SU-DHL-6 (cell line): ENCODE results near the gene BANF2.
"Not testable (repeated sequence)": the region's sequence is repeated elsewhere in the genome, so short reads cannot be mapped to it uniquely, and the experiment has no call there.

Experiments used
- H2AFZ ChIP-seq: fragments of 200-600 bp; sonication (generic); 2 replicates; pipeline ENCODE4 v1.6.1; 2014; ENCODE audit warnings: low read depth, mild to moderate bottlenecking, moderate library complexity, mixed read lengths, antibody characterized with exemption, low read length; ENCODE audit not compliant: severe bottlenecking
- H3F3A ChIP-seq: fragments of 200-600 bp; shearing (Covaris generic); 2 replicates; pipeline ENCODE4 v1.6.0; 2016; ENCODE audit warnings: antibody characterized with exemption, mild to moderate bottlenecking; ENCODE audit not compliant: insufficient read depth
- H3K27ac ChIP-seq: fragments of 200-600 bp; sonication (generic); 2 replicates; pipeline ENCODE4 v1.5.1; 2016; ENCODE audit warnings: low read depth, mild to moderate bottlenecking, low read length, moderate library complexity, mixed read lengths
- H3K27me3 ChIP-seq: fragments of 200-600 bp; sonication (generic), shearing (Covaris generic); 2 replicates; pipeline ENCODE4 v1.6.0; 2014; ENCODE audit warnings: mild to moderate bottlenecking, low read length
- H3K36me3 ChIP-seq: fragments of 200-600 bp; sonication (generic); 2 replicates; pipeline ENCODE4 v1.6.1; 2014; ENCODE audit warnings: mild to moderate bottlenecking, low read length, mixed read lengths
- H3K4me2 ChIP-seq: fragments of 300-600, 200-600 bp; shearing (Covaris generic), sonication (generic); 2 replicates; pipeline ENCODE4 v1.6.0; 2014; ENCODE audit warnings: low read length, low read depth, mild to moderate bottlenecking; ENCODE audit not compliant: poor library complexity, severe bottlenecking
- H3K4me3 ChIP-seq: fragments of 200-600 bp; sonication (generic); 2 replicates; pipeline ENCODE4 v1.5.1; 2014; ENCODE audit warnings: antibody characterized with exemption, low read length, mild to moderate bottlenecking, mixed read lengths; ENCODE audit not compliant: insufficient read depth, poor library complexity, severe bottlenecking
- H3K79me2 ChIP-seq: fragments of 200-600 bp; sonication (generic); 2 replicates; pipeline ENCODE4 v1.6.1; 2014; ENCODE audit warnings: mild to moderate bottlenecking, low read length, moderate library complexity; ENCODE audit not compliant: insufficient read depth
- H3K9ac ChIP-seq: fragments of 200-600 bp; sonication (generic); 2 replicates; pipeline ENCODE4 v1.7.0; 2014; ENCODE audit warnings: mild to moderate bottlenecking, low read length
- H3K9me2 ChIP-seq: fragments of 200-600 bp; sonication (generic); replicated peaks from 2 replicates; pipeline ENCODE4 v1.6.1; 2014; ENCODE audit warnings: low read length; ENCODE audit not compliant: insufficient read depth
- H3K9me3 ChIP-seq: fragments of 200-600 bp; sonication (generic); 2 replicates; pipeline ENCODE4 v1.6.1; 2014; ENCODE audit warnings: low read length, mixed read lengths; ENCODE audit not compliant: insufficient read depth
- H4K20me1 ChIP-seq: fragments of 200-600 bp; sonication (generic); 2 replicates; pipeline ENCODE4 v1.6.1; 2014; ENCODE audit warnings: low read depth, mild to moderate bottlenecking, antibody characterized with exemption, low read length, moderate library complexity, mixed read lengths
- CTCF ChIP-seq: fragments of 200-600 bp; sonication (generic); IDR thresholded peaks from one replicate; pipeline ENCODE4 v1.5.1; 2017; ENCODE audit warnings: antibody characterized with exemption, mild to moderate bottlenecking, low read length, moderate library complexity; ENCODE audit not compliant: insufficient read depth, poor library complexity, severe bottlenecking
- EZH2phosphoT487 ChIP-seq: fragments of 200-600 bp; sonication (generic), shearing (Covaris generic); conservative IDR thresholded peaks from 2 replicates; pipeline ENCODE4 v1.6.1; 2018; ENCODE audit warnings: mild to moderate bottlenecking, antibody characterized with exemption, low read length, moderate library complexity, mixed read lengths

The BANF2 gene

DNA sequence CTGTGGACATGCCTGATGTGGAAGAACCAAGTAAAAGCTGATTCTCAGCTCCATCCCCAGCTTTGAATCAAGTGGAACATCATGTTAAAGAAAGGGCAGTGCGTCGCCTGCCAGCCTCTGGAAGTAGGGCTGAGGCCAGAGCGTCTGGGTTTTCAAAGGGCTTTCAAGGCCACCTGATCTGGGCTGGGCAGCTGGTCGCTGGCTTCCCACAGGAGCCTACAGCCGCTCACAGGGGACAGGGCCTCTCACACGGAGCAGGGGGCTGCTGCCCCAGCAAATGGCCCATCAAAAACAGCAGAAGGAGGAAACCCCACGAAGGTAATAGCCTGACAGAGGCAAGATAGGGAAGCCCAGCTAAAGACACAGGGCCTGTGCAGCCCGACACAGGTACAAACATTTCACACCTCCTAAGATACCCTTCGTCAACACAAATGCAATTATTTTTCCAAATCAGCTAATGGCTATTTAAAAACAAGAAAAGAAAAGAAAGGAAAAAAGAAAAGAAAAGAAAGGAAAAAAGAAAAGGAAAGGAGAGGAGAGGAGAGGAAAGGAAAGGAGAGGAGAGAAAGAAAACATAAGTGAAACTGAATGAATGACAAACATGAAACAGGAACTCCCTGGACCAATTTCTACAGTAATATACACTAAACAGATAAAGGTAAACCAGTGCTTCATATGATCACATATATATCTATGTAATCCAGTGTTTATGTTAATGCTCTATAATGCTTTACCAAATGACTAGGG, 42.5 kb upstream of the BANF2 start:
- no peaks in the 10 kb centered on the region for H3K79me2 ChIP-seq
- H2AFZ ChIP-seq: no peak overlapping the region
- H3K4me3 ChIP-seq: no peak overlapping the region
- H3K36me3 ChIP-seq: no peaks in the 10 kb centered on the region
- H3K9ac ChIP-seq: no peak overlapping the region
- H3K9me3 ChIP-seq: no peaks in the 10 kb centered on the region
- H3F3A ChIP-seq: no peaks in the 10 kb centered on the region
- no peak overlapping the region for H3K4me2 ChIP-seq
- H3K27ac ChIP-seq: no peak overlapping the region
- no peak for TF ChIP-seq EZH2phosphoT487
- TF ChIP-seq CTCF: no peak
- no peaks in the 10 kb centered on the region for H4K20me1 ChIP-seq
- H3K9me2 ChIP-seq: no peaks in the 10 kb centered on the region
- H3K27me3 ChIP-seq: no peaks in the 10 kb centered on the region

DNA sequence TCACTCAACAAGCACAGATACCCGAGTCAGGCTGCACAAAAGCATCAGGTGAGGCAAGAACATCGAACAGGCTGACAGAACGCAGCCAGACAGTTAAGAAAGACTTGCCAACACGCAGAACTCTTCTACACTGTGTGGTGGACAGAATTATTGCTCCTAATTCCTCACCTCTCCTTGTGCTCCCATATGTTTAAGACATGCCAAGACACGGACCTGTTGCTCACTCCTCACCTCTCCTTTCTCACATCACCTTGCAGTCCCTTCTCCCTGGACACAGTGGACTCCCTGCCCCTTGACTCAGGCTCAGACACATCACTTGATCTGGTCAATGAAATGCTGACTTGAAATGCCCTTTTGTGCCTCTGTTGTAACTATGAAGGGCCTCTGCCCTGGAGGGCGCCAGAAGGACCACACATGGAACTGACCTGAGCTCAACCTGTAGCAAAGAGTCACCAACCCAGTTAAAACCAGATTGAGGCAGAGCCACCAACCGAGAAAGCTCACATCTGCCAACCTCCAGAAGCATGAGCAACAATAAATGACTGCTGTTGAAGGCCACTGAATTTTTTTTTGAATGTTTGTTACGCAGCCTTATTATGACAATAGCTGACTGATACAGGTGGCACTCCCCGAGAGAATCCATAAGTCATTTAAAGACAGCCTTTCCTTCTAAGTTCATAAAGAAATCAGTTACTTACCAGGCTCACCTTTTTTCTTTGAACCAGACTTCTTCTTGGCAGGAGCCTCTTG, 41.7 kb upstream of the BANF2 start:
- H3K79me2 ChIP-seq: no peaks in the 10 kb centered on the region
- H3K27me3 ChIP-seq: no peaks in the 10 kb centered on the region
- no peaks in the 10 kb centered on the region for H3K36me3 ChIP-seq
- TF ChIP-seq EZH2phosphoT487 (no peak), CTCF (no peak)
- no peak overlapping the region for H2AFZ ChIP-seq
- no peaks in the 10 kb centered on the region for H3F3A ChIP-seq
- no peaks in the 10 kb centered on the region for H4K20me1 ChIP-seq
- H3K9ac ChIP-seq: no peak overlapping the region
- no peaks in the 10 kb centered on the region for H3K9me2 ChIP-seq
- H3K4me2 ChIP-seq: no peak overlapping the region
- H3K4me3 ChIP-seq: no peak overlapping the region
- no peaks in the 10 kb centered on the region for H3K9me3 ChIP-seq
- H3K27ac ChIP-seq: no peak overlapping the region

GRCh38 chr20:17658648-17658993, 41.1 kb upstream of the BANF2 start:
- Histone ChIP-seq H3F3A (no peaks in the 10 kb centered on the region), H3K9me3 (no peaks in the 10 kb centered on the region), H3K27me3 (no peaks in the 10 kb centered on the region), H3K27ac (no peak overlapping the region), H4K20me1 (no peaks in the 10 kb centered on the region), H3K4me3 (no peak overlapping the region), H3K9ac (no peak overlapping the region), H3K9me2 (no peaks in the 10 kb centered on the region), H3K36me3 (no peaks in the 10 kb centered on the region), H3K79me2 (no peaks in the 10 kb centered on the region), H3K4me2 (no peak overlapping the region), H2AFZ (no peak overlapping the region)
- TF ChIP-seq EZH2phosphoT487 (no peak), CTCF (no peak)

DNA sequence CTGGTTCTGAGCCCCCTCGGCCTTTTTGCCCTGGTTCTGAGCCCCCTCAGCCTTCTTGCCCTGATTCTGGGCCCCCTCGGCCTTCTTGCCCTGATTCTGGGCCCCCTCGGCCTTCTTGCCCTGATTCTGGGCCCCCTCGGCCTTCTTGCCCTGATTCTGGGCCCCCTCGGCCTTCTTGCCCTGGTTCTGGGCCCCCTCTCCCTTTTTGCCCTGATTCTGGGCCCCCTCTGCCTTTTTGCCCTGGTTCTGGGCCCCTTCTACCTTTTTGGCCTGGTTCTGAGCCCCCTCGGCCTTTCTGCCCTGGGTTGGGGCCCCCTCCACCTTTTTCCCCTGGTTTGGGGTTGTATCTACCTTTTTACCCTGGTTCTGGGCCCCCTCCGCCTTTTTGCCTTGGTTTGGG, 40.4 kb upstream of the BANF2 start:
- H3K79me2 ChIP-seq, H3K9me3 ChIP-seq, H3K9me2 ChIP-seq, H3K4me3 ChIP-seq, H3F3A ChIP-seq, H3K27me3 ChIP-seq, H2AFZ ChIP-seq, H3K4me2 ChIP-seq, H4K20me1 ChIP-seq, H3K27ac ChIP-seq, H3K36me3 ChIP-seq, H3K9ac ChIP-seq: not testable (repeated sequence)
